Measurements from ENCODE around the gene MRPS14.

MRPS14 gene

DNA sequence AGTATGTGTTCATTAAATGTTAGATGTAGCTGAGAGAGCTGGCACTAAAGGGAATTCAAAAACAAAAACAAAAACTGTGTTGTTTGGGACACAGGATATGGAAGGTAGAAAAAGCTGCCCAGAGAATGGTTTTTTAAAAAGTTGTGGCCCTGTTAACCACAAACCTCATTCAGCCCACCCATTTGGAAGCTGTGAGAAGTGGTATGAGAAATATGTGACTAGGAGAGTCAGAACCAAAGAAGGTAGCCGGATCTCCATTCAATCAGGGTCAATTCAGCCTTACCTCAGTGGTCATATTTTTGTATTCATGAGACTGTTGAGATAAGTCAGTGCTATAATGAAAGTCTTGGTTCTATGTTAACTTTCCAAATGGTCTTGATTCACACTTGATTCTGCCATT, 53.2 kb downstream of the MRPS14 start:
- Histone ChIP-seq H3K4me3 (ENCODE audit: low read length) (no peak overlapping the region), H3K9me3 (ENCODE audit: control insufficient read depth, insufficient read depth, low read length) (no peaks in the 10 kb centered on the region), H3K4me1 (ENCODE audit: control insufficient read depth, insufficient read depth, low read length) (no peaks in the 10 kb centered on the region; the same call in 1 of the 2 replicates), H3K27ac (ENCODE audit: low read length) (no peak overlapping the region), H3K36me3 (ENCODE audit: control insufficient read depth, insufficient read depth, low read length) (peaks cover 11% of the 10 kb centered on the region), H3K27me3 (ENCODE audit: control insufficient read depth, insufficient read depth, low read length) (no peaks in the 10 kb centered on the region)
- no peak for DNase-seq (ENCODE audit: low read depth, low spot score)
- WGBS (ENCODE audit: insufficient coverage, insufficient read length): no CpG with 5 or more reads among the region's 1 CpG

GRCh38 chr1:174968750-174969244, 54.4 kb downstream of the MRPS14 start:
- H3K4me3 ChIP-seq (ENCODE audit: low read length): no peak overlapping the region
- no peaks in the 10 kb centered on the region for H3K4me1 ChIP-seq (ENCODE audit: control insufficient read depth, insufficient read depth, low read length)
- H3K9me3 ChIP-seq (ENCODE audit: control insufficient read depth, insufficient read depth, low read length): no peaks in the 10 kb centered on the region
- H3K27ac ChIP-seq (ENCODE audit: low read length): no peak overlapping the region
- H3K36me3 ChIP-seq (ENCODE audit: control insufficient read depth, insufficient read depth, low read length): peaks cover 6% of the 10 kb centered on the region; the same call in 1 of the 2 replicates
- no peak for DNase-seq (ENCODE audit: low read depth, low spot score)
- WGBS (ENCODE audit: insufficient coverage, insufficient read length): no CpG with 5 or more reads among the region's 5 CpGs
- H3K27me3 ChIP-seq (ENCODE audit: control insufficient read depth, insufficient read depth, low read length): no peaks in the 10 kb centered on the region

GRCh38 chr1:174967845-174968705, 55.1 kb downstream of the MRPS14 start:
- peaks cover 6% of the 10 kb centered on the region; the same call in 1 of the 2 replicates for H3K36me3 ChIP-seq (ENCODE audit: control insufficient read depth, insufficient read depth, low read length)
- no peaks in the 10 kb centered on the region for H3K27me3 ChIP-seq (ENCODE audit: control insufficient read depth, insufficient read depth, low read length)
- H3K9me3 ChIP-seq (ENCODE audit: control insufficient read depth, insufficient read depth, low read length): no peaks in the 10 kb centered on the region
- no peak overlapping the region for H3K27ac ChIP-seq (ENCODE audit: low read length)
- H3K4me3 ChIP-seq (ENCODE audit: low read length): no peak overlapping the region
- H3K4me1 ChIP-seq (ENCODE audit: control insufficient read depth, insufficient read depth, low read length): no peaks in the 10 kb centered on the region
- DNase-seq (ENCODE audit: low read depth, low spot score): no peak
- 100% methylated on average over 1 of the region's 4 CpGs for WGBS (ENCODE audit: insufficient coverage, insufficient read length)

GRCh38 chr1:174966008-174966572, 57.1 kb downstream of the MRPS14 start:
- Histone ChIP-seq H3K9me3 (ENCODE audit: control insufficient read depth, insufficient read depth, low read length) (no peaks in the 10 kb centered on the region), H3K4me3 (ENCODE audit: low read length) (no peak overlapping the region), H3K27ac (ENCODE audit: low read length) (no peak overlapping the region), H3K27me3 (ENCODE audit: control insufficient read depth, insufficient read depth, low read length) (no peaks in the 10 kb centered on the region), H3K4me1 (ENCODE audit: control insufficient read depth, insufficient read depth, low read length) (no peaks in the 10 kb centered on the region), H3K36me3 (ENCODE audit: control insufficient read depth, insufficient read depth, low read length) (peaks cover 4% of the 10 kb centered on the region; the same call in 1 of the 2 replicates)
- WGBS (ENCODE audit: insufficient coverage, insufficient read length): no CpG with 5 or more reads among the region's 1 CpG
- no peak for DNase-seq (ENCODE audit: low read depth, low spot score)

- Histone ChIP-seq H3K27ac (ENCODE audit: low read length) (no peak overlapping the region), H3K4me1 (ENCODE audit: control insufficient read depth, insufficient read depth, low read length) (no peaks in the 10 kb centered on the region), H3K27me3 (ENCODE audit: control insufficient read depth, insufficient read depth, low read length) (no peaks in the 10 kb centered on the region), H3K4me3 (ENCODE audit: low read length) (no peak overlapping the region), H3K36me3 (ENCODE audit: control insufficient read depth, insufficient read depth, low read length) (peaks cover 4% of the 10 kb centered on the region; the same call in 1 of the 2 replicates), H3K9me3 (ENCODE audit: control insufficient read depth, insufficient read depth, low read length) (no peaks in the 10 kb centered on the region)
- WGBS (ENCODE audit: insufficient coverage, insufficient read length): no CpG with 5 or more reads among the region's 3 CpGs
- DNase-seq (ENCODE audit: low read depth, low spot score): no peak
Observed at GRCh38 chr1:174965362-174966007, 57.7 kb downstream of the MRPS14 start.

- no peak for DNase-seq (ENCODE audit: low read depth, low spot score)
- Histone ChIP-seq H3K27ac (ENCODE audit: low read length) (no peak overlapping the region), H3K9me3 (ENCODE audit: control insufficient read depth, insufficient read depth, low read length) (no peaks in the 10 kb centered on the region), H3K4me3 (ENCODE audit: low read length) (no peak overlapping the region), H3K27me3 (ENCODE audit: control insufficient read depth, insufficient read depth, low read length) (no peaks in the 10 kb centered on the region), H3K36me3 (ENCODE audit: control insufficient read depth, insufficient read depth, low read length) (peaks cover 4% of the 10 kb centered on the region; the same call in 1 of the 2 replicates), H3K4me1 (ENCODE audit: control insufficient read depth, insufficient read depth, low read length) (no peaks in the 10 kb centered on the region)
- WGBS (ENCODE audit: insufficient coverage, insufficient read length): 100% methylated on average over 1 of the region's 1 CpG
Observed at GRCh38 chr1:174964972-174965361, 58.3 kb downstream of the MRPS14 start.

DNA sequence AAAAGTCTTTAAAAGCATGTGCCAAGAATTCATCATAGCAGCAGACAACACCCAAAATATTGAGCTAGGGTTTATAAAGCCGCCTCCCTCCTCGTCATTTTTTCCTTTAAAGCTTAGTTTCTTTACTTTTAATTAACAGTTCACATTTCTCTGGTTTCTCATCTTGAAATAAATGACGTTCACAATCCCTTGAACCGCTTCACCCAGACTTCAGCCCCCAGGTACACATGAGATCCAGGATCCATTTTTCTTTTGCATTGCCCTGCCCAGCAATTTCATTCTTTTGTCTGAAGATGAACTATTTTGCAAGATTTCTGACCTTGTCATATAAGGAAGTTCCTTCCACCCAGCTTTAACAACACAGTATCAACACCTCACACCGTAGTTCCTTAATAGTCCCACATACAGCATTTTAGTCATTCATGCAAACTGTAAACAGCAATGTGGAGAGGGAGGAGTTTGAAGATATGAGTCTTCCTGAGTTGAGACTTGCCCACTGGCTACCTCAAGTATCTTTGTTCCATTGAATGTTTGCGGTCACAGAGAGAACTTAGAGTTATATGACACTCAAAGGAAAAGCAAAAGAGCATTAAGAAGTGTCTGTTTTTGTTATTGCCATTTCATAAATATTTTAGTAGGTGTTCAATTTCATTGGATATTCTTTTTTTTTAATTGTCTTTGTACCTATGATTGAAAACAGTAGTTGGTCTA, 58.8 kb downstream of the MRPS14 start:
- Histone ChIP-seq H3K27ac (ENCODE audit: low read length) (no peak overlapping the region), H3K27me3 (ENCODE audit: control insufficient read depth, insufficient read depth, low read length) (no peaks in the 10 kb centered on the region), H3K9me3 (ENCODE audit: control insufficient read depth, insufficient read depth, low read length) (no peaks in the 10 kb centered on the region), H3K4me1 (ENCODE audit: control insufficient read depth, insufficient read depth, low read length) (no peaks in the 10 kb centered on the region), H3K4me3 (ENCODE audit: low read length) (no peak overlapping the region), H3K36me3 (ENCODE audit: control insufficient read depth, insufficient read depth, low read length) (peaks cover 4% of the 10 kb centered on the region; the same call in 1 of the 2 replicates)
- DNase-seq (ENCODE audit: low read depth, low spot score): no peak
- WGBS (ENCODE audit: insufficient coverage, insufficient read length): no CpG with 5 or more reads among the region's 6 CpGs

GRCh38 chr1:174963529-174964125, 59.6 kb downstream of the MRPS14 start:
- Histone ChIP-seq H3K9me3 (ENCODE audit: control insufficient read depth, insufficient read depth, low read length) (no peaks in the 10 kb centered on the region), H3K4me1 (ENCODE audit: control insufficient read depth, insufficient read depth, low read length) (no peaks in the 10 kb centered on the region), H3K27ac (ENCODE audit: low read length) (no peak overlapping the region), H3K36me3 (ENCODE audit: control insufficient read depth, insufficient read depth, low read length) (peaks cover 1% of the 10 kb centered on the region; the same call in 1 of the 2 replicates), H3K4me3 (ENCODE audit: low read length) (no peak overlapping the region), H3K27me3 (ENCODE audit: control insufficient read depth, insufficient read depth, low read length) (no peaks in the 10 kb centered on the region)
- WGBS (ENCODE audit: insufficient coverage, insufficient read length): no CpG with 5 or more reads among the region's 2 CpGs
- DNase-seq (ENCODE audit: low read depth, low spot score): no peak
